Ovary (tissue), 9 donors: ENCODE data around the gene FAM153A. TPM values are rescaled to one million over a fixed set of nuclear protein-coding genes. Genes with fewer than 3 reads are reported as not detected.
A peak's percentile ranks its signal among the peaks of the same experiment; 100 is the strongest.
"Not testable (repeated sequence)": the region's sequence is repeated elsewhere in the genome, so short reads cannot be mapped to it uniquely, and the experiment has no call there.

ENCODE experiments used
- DNase-seq, 5 donors: peaks; one replicate each; pipeline ENCODE4 v3.0.0-alpha.2; 2019 to 2020
- H3K27ac ChIP-seq, 2 donors: fragments of 200-600 bp; one replicate each; pipeline versions ENCODE4 v1.5.1 to v1.8.0; 2019 to 2022
- H3K27me3 ChIP-seq: fragments of 200-600 bp; one replicate; pipeline ENCODE4 v1.8.0; 2022
- H3K36me3 ChIP-seq: fragments of 200-600 bp; sonication (generic); one replicate; pipeline ENCODE4 v1.5.1; 2019
- H3K4me1 ChIP-seq: one replicate; pipeline ENCODE4 v1.8.1; 2013; ENCODE audit warnings: mild to moderate bottlenecking, moderate library complexity; ENCODE audit not compliant: insufficient read depth
- H3K4me3 ChIP-seq: fragments of 200-600 bp; sonication (generic); one replicate; pipeline ENCODE4 v1.5.1; 2017
- H3K9me3 ChIP-seq, 2 donors: fragments of 200-600 bp in 1 of 2; sonication (generic) in 1 of 2; one replicate each; pipeline versions ENCODE4 v1.5.1 to v1.8.1; 2013 to 2019; ENCODE audit warnings: mild to moderate bottlenecking in 1 of 2, moderate library complexity in 1 of 2
- WGBS, 3 donors: extraction: QIAGEN DNeasy Blood & Tissue Kit in 1 of 3; methylation state at CpG; one replicate each; pipeline versions ENCODE4 v1.1.5 to v1.1.7; 2013 to 2017; 5-methylcytosine and 5-hydroxymethylcytosine counted together
- intact Hi-C, 4 donors: fragments of 100-400 bp; cut with DNase I; formaldehyde crosslinking; loops; one replicate each; pipeline versions ENCODE4 v1.11.0 to v1.15.1; 2022 to 2023
- polyA plus RNA-seq, 2 donors: library from polyadenylated mRNA; stranded (reverse); fragments of 200-250 nt in 1 of 2; fragments of 350-450 nt in 1 of 2; fragmentation: Illumina TruSeq in 1 of 2; extraction: RNeasy Lipid Tissue Mini Kit (QIAGEN cat#74804) in 1 of 2; gene quantifications; one replicate each; pipeline ENCODE4 v1.2.3, GENCODE V29; 2013 to 2014
- total RNA-seq, 7 donors: library from RNA; depleted of rRNA in 2 of 7; stranded (reverse); fragments of >200 nt in 2 of 7; fragmentation: NEBNext Ultra II Directional in 3 of 7; extraction: Animal tissue kit (Norgen Biotek cat#: 25700) in 3 of 7; gene quantifications; one replicate each; pipeline versions ENCODE4 v1.1.0 to v1.2.4, GENCODE V29; 2016 to 2023
- donor health status: DM: no; HTN: no; CAD: no; lungs with moderate emphysema.
- donor health status: DM: no; HTN: no; CAD: no.
- donor health status: Bipolar disorder and iron deficiency.
- donor health status: DM: yes; HTN: yes; CAD: no.
- donor health status: DM: no; HTN: no; CAD: no.
- donor health status: DM: yes; HTN: yes; CAD: no.

Gene FAM153A
- total and polyA plus RNA-seq, 9 donors, result 1.2 to 33.8 (median 5.2) TPM

DNA sequence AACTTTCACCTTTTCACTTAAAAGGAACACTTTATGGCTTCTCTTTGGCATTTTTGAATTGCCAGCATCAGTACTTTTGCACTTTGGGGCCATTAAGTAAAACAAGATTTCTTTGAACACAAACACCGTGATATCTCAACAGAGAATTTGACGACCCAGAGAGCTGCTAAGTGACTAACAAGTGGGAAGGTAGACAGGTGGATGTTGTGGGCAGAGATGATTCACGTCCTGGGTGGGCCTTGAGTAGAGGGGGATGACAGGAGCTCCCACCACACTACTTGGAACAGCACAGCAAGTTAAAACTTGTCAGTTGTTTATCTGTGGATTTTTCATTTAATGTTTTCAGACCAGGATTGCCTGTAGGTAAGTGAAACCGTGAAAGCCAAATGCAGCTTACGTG, 18.7 kb upstream of the FAM153A start:
- H3K27me3 ChIP-seq, H3K9me3 ChIP-seq, H3K4me3 ChIP-seq, H3K27ac ChIP-seq, H3K4me1 ChIP-seq, DNase-seq, H3K36me3 ChIP-seq, intact Hi-C loops: not testable (repeated sequence)
- 55 to 72% (median 59%) methylated on average over 2 to 5 of the region's 5 CpGs for WGBS, 3 donors

GRCh38 chr5:177798237-177798840, 15.6 kb upstream of the FAM153A start:
- intact Hi-C loops, H3K27ac ChIP-seq: not testable (repeated sequence)
- WGBS, 3 donors, result 83 to 84% methylated on average over 8 to 10 of the region's 19 CpGs; no CpG with 5 or more reads in 1 of the 3 donors

GRCh38 chr5:177793272-177793671, 10.6 kb upstream of the FAM153A start:
- H3K27me3 ChIP-seq, intact Hi-C loops, H3K4me1 ChIP-seq, DNase-seq, H3K4me3 ChIP-seq, H3K36me3 ChIP-seq, H3K27ac ChIP-seq, H3K9me3 ChIP-seq: not testable (repeated sequence)
- WGBS, 3 donors, result 59 to 78% (median 73%) methylated on average over 4 to 5 of the region's 9 CpGs

More at GRCh38 chr5:177798237-177798840, 15.6 kb upstream of the FAM153A start:
- not testable (repeated sequence) for H3K27me3 ChIP-seq, H3K9me3 ChIP-seq, DNase-seq, H3K4me1 ChIP-seq, H3K36me3 ChIP-seq, H3K4me3 ChIP-seq

- intact Hi-C loops, H3K36me3 ChIP-seq, DNase-seq, H3K4me1 ChIP-seq, H3K27me3 ChIP-seq, H3K9me3 ChIP-seq, H3K27ac ChIP-seq, H3K4me3 ChIP-seq: not testable (repeated sequence)
- 82 to 86% methylated on average over 2 to 4 of the region's 12 CpGs; no CpG with 5 or more reads in 1 of the 3 donors for WGBS, 3 donors
These were observed 8.9 kb upstream of the FAM153A start for GRCh38 chr5:177791649-177792048.

DNA sequence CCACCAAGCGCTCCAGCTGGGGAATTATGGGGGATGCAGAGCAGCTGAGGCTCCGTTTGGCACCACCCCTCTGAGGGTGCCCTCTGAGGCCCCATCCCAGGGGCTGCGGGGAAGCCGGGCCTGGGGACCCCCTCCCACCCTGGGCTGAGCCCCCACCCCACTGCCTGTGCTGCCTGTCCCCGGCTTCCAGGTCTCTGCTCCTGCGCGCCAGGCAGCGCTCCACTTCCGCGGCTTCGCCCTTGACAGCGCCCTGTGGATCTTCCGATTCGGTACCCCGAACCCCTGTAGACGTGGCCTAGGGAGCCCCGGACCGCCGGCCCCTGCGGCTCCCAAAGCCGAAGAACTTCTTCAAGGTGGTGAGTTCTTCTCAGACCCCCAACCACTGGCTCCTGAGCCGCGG, 530 bp downstream of the FAM153A start:
- H3K27me3 ChIP-seq, intact Hi-C loops, H3K36me3 ChIP-seq, H3K9me3 ChIP-seq, H3K4me1 ChIP-seq, H3K27ac ChIP-seq, H3K4me3 ChIP-seq: not testable (repeated sequence)
- peak in 1 of 5 donors; percentile 21 for DNase-seq
- WGBS, 3 donors, result 19% methylated on average over 12 of the region's 23 CpGs; no CpG with 5 or more reads in 2 of the 3 donors

DNA sequence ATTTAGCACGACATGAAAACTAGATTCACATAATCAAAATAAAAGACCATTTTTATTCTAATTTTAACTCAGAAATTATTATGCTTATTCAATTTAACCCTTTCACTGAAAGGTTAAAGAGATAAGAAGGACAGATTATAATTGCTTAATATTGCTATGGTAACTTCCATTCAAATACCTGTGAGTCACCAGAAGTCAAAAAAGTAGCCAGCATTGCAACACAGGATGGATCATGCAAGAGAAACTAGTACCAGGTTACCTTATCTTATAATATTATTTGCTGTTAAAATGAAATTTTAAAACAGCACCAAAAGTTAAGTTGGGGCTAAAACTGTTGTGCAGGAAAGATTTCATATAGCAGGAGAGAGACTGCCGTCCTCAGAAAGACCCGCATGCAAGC, 11.5 kb downstream of the FAM153A start:
- H3K27me3 ChIP-seq, H3K27ac ChIP-seq, intact Hi-C loops, H3K4me1 ChIP-seq, H3K9me3 ChIP-seq, DNase-seq, H3K4me3 ChIP-seq, H3K36me3 ChIP-seq: not testable (repeated sequence)
- WGBS, 3 donors, result 65% methylated on average over 1 of the region's 3 CpGs; no CpG with 5 or more reads in 2 of the 3 donors

GRCh38 chr5:177770646-177771045, 12.1 kb downstream of the FAM153A start:
- H3K36me3 ChIP-seq, H3K27me3 ChIP-seq, DNase-seq, H3K9me3 ChIP-seq, intact Hi-C loops, H3K4me3 ChIP-seq, H3K4me1 ChIP-seq, H3K27ac ChIP-seq: not testable (repeated sequence)
- WGBS, 3 donors, result 44 to 57% methylated on average over 2 of the region's 2 CpGs; no CpG with 5 or more reads in 1 of the 3 donors

GRCh38 chr5:177763737-177764508, 18.8 kb downstream of the FAM153A start:
- WGBS, 3 donors, result 55% methylated on average over 5 of the region's 15 CpGs; no CpG with 5 or more reads in 2 of the 3 donors

GRCh38 chr5:177760954-177761353, 21.7 kb downstream of the FAM153A start:
- H3K4me1 ChIP-seq, H3K27me3 ChIP-seq, H3K27ac ChIP-seq, intact Hi-C loops, DNase-seq, H3K36me3 ChIP-seq, H3K4me3 ChIP-seq, H3K9me3 ChIP-seq: not testable (repeated sequence)
- 67 to 76% (median 67%) methylated on average over 7 to 8 of the region's 8 CpGs for WGBS, 3 donors

More at GRCh38 chr5:177763737-177764508, 18.8 kb downstream of the FAM153A start:
- H3K4me1 ChIP-seq, H3K36me3 ChIP-seq, H3K27ac ChIP-seq, H3K4me3 ChIP-seq, intact Hi-C loops, H3K27me3 ChIP-seq, H3K9me3 ChIP-seq: not testable (repeated sequence)
- DNase-seq, result peak in 1 of 5 donors; percentile 13

- H3K27ac ChIP-seq, DNase-seq, H3K27me3 ChIP-seq, H3K9me3 ChIP-seq, H3K4me1 ChIP-seq, H3K4me3 ChIP-seq, intact Hi-C loops, H3K36me3 ChIP-seq: not testable (repeated sequence)
- WGBS, 3 donors, result 45 to 86% (median 57%) methylated on average over 2 of the region's 2 CpGs
These were observed 35.3 kb downstream of the FAM153A start for GRCh38 chr5:177747354-177747753.

- intact Hi-C loops, H3K4me1 ChIP-seq, H3K36me3 ChIP-seq, H3K27me3 ChIP-seq, H3K9me3 ChIP-seq, DNase-seq, H3K4me3 ChIP-seq, H3K27ac ChIP-seq: not testable (repeated sequence)
- 11 to 35% methylated on average over 1 to 4 of the region's 7 CpGs; no CpG with 5 or more reads in 1 of the 3 donors for WGBS, 3 donors
These were observed 57.8 kb downstream of the FAM153A start for GRCh38 chr5:177724858-177725257.
